Measurements from ENCODE around the gene PKP1.

Gene PKP1

DNA sequence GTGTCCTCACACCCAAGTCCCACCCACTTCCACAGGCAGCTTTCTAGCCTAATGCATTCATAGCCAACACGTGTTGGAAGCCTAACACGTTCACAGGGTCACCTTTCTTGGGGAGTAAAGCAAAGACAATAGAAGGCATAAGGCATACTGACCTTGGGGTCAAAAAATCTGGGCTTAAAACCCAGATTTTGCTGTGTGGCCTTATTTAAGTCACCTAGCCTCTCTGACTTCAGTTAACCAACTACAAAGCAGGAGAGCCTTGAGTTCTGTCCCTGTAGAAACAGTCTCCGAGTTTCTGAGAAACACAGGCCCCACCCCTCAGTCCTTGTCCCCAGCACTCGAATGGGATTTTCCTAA, 92.8 kb downstream of the PKP1 start:
- TF ChIP-seq, protein P1, sequence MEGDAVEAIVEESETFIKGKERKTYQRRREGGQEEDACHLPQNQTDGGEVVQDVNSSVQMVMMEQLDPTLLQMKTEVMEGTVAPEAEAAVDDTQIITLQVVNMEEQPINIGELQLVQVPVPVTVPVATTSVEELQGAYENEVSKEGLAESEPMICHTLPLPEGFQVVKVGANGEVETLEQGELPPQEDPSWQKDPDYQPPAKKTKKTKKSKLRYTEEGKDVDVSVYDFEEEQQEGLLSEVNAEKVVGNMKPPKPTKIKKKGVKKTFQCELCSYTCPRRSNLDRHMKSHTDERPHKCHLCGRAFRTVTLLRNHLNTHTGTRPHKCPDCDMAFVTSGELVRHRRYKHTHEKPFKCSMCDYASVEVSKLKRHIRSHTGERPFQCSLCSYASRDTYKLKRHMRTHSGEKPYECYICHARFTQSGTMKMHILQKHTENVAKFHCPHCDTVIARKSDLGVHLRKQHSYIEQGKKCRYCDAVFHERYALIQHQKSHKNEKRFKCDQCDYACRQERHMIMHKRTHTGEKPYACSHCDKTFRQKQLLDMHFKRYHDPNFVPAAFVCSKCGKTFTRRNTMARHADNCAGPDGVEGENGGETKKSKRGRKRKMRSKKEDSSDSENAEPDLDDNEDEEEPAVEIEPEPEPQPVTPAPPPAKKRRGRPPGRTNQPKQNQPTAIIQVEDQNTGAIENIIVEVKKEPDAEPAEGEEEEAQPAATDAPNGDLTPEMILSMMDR (IDR thresholded peaks at IDR 0.05; ENCODE audit: insufficient read depth, low read length, missing control alignments), result no peak
- ChIA-PET CTCF (interaction anchor here (1.0 to 7.2 kb wide), 16 partner anchors 9 to 136 kb away, joined by 3 to 68 read pairs (median 6); no protein-coding TSS in a partner anchor), POLR2A (no interaction called here)
- no peak for DNase-seq (ENCODE audit: low read depth, low spot score)
- H3K4me3 ChIP-seq (ENCODE audit: low read depth, low read length), result no peak overlapping the region

DNA sequence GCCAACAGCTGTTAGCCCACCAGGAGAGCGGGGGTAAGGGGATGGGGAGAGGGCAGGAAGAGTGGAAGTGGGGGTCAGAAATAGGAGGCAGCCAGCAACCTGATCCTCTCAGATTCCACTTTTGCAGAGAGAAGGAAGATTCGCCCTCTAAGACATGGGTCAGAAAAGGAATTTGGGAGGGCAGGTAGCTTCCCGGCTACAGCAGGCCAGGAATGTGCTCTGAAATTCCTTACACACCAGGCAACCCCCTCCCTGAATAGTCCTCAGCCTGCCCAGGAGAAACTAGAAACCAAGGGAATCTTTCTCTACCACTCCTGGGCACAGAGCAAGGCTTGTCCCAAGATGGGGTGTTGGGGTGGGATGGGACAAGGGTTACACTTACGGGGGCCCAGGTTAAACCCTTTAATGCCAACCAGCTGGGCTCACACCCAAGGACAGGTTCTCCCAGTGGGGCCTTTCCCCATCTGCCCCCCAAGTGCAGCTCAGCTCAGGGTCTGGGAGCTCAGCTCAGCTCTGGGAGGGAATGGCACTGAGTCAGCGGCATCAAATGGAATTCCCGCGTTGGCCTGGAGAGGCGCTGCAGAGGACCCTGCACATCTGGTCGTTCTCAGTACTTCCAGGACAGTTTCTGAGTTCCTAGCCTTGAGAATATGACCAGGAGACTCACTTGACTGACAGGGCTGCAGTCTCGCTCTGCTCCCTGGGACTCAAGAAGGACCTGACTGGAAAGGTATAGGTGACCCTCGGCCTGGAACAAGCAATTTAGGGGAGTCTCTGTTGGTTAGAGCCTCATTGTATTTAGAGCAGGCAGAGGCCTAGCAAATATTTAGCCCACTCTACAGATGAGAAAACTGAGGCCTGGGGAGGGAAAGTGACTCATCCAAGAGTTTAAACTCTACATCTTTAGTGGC, 93.4 kb downstream of the PKP1 start:
- TF ChIP-seq, protein P1 (IDR thresholded peaks at IDR 0.05; ENCODE audit: insufficient read depth, low read length, missing control alignments), result peak; percentile 83
- H3K4me3 ChIP-seq (ENCODE audit: low read depth, low read length), result no peak overlapping the region
- no peak for DNase-seq (ENCODE audit: low read depth, low spot score)
- ChIA-PET POLR2A (no interaction called here), CTCF (interaction anchor here (0.7 to 7.2 kb wide), 14 partner anchors 8 to 136 kb away, joined by 3 to 68 read pairs (median 6); no protein-coding TSS in a partner anchor)

GRCh38 chr1:201377611-201378092, 94.3 kb downstream of the PKP1 start, which contains the start of gene TNNT2:
Gene TNNT2 (minus strand): TSS chr1:201377680. CDS start chr1:201373254, 4,426 bp downstream.
- TF ChIP-seq, protein P1 (IDR thresholded peaks at IDR 0.05; ENCODE audit: insufficient read depth, low read length, missing control alignments), result no peak
- H3K4me3 ChIP-seq (ENCODE audit: low read depth, low read length), result no peak within 1 kb of the TSS
- ChIA-PET POLR2A (no interaction called here), CTCF (interaction anchor here (2.5 to 7.2 kb wide), 5 partner anchors 12 to 135 kb away, joined by 6 to 68 read pairs (median 14); no protein-coding TSS in a partner anchor)
- no peak for DNase-seq (ENCODE audit: low read depth, low spot score)

- CTCF ChIA-PET, result interaction anchor here (2.5 to 3.7 kb wide), 3 partner anchors 11 to 18 kb away, joined by 6 to 25 read pairs (median 14); no protein-coding TSS in a partner anchor
- DNase-seq (ENCODE audit: low read depth, low spot score), result no peak
- POLR2A ChIA-PET, result no interaction called here
- TF ChIP-seq, protein P1 (IDR thresholded peaks at IDR 0.05; ENCODE audit: insufficient read depth, low read length, missing control alignments), result no peak
- no peak overlapping the region for H3K4me3 ChIP-seq (ENCODE audit: low read depth, low read length)
Measured at GRCh38 chr1:201378804-201379203, 95.5 kb downstream of the PKP1 start.

DNA sequence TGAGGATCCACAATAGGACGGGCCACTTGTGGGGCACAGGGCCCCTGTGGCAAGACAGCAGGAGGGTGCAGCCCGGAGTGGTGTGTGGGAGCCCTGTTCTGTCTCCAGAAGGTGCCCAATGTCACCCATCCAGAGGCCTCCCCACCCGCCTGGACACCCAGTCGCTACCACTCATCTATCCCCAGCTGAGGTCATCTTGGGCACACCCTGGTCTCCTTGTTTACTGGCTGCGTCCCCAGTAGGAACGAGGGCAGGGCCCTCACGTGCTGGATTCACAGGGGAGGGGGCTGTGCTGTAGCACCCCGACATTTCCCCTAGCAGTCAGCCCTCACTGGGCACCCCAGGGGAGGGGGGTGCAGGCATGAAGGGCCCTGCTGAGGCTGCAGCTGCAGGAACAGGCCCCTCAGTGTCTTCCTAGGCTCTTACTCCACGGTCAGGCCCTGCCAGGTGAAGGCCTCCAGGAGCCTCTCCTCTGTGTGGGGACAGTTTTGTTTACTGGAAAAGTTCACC, 96.5 kb downstream of the PKP1 start:
- ChIA-PET POLR2A (no interaction called here), CTCF (interaction anchor here (2.9 to 3.7 kb wide), 2 partner anchors 10 to 18 kb away, joined by 14 to 25 read pairs; no protein-coding TSS in a partner anchor)
- no peak for DNase-seq (ENCODE audit: low read depth, low spot score)
- TF ChIP-seq, protein P1 (IDR thresholded peaks at IDR 0.05; ENCODE audit: insufficient read depth, low read length, missing control alignments), result no peak
- H3K4me3 ChIP-seq (ENCODE audit: low read depth, low read length), result no peak overlapping the region

DNA sequence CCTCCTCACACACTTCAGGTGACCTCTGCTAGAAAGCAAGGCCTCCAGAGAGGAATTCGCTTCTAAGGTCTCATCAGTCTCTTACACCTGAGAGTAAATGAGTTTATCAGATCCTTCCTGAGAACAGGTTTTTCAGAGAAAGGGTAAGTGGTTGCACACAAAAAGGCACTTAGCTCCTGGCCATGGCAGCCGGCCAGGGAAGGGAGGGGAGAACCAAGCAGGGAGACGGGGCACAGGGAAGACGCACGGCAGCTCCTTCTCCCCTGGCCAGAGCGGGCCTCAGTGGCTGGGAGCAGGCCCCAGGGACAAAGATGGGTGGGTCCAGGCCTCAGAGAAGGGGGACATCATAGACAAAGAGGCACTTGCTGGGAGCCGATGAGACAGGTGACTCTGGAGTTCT, 97.8 kb downstream of the PKP1 start:
- DNase-seq (ENCODE audit: low read depth, low spot score), result no peak
- no peak overlapping the region for H3K4me3 ChIP-seq (ENCODE audit: low read depth, low read length)
- ChIA-PET POLR2A (interaction anchor here (1.0 kb wide), 1 partner anchor 19 kb away, joined by 3 read pairs; no protein-coding TSS in a partner anchor), CTCF (interaction anchor here (0.8 to 3.7 kb wide), 4 partner anchors 8 to 36 kb away, joined by 4 to 25 read pairs (median 4); no protein-coding TSS in a partner anchor)
- TF ChIP-seq, protein P1 (IDR thresholded peaks at IDR 0.05; ENCODE audit: insufficient read depth, low read length, missing control alignments), result no peak

All from AG04449 (cell line).